Adrenal gland (tissue), 5 donors: Measurements from ENCODE around the gene HOXC5.

Experiments
- POLR2A ChIP-seq, 2 donors: fragments of 450-650 bp; IDR thresholded peaks; one replicate each; pipeline ENCODE4 v1.6.1; 2017; ENCODE audit warnings: antibody characterized with exemption in 2 of 2, mild to moderate bottlenecking in 2 of 2, moderate library complexity in 1 of 2
- TF ChIP-seq, protein P1 (sequence below), 6 experiments: fragments of 450-650 bp in 4 of 6; fragments of 200-600 bp in 2 of 6; sonication (generic) in 1 of 6; IDR thresholded peaks; 1 replicate in 5 of 6; 2 replicates in 1 of 6; pipeline versions ENCODE4 v1.5.1 to v1.8.0; 2016 to 2021; ENCODE audit warnings: antibody characterized with exemption in 6 of 6, mild to moderate bottlenecking in 2 of 6, moderate library complexity in 1 of 6
- donor health status: DM: no; HTN: no; CAD: no.

GRCh38 chr12:54066408-54066807, 33.6 kb downstream of the HOXC5 start:
- TF ChIP-seq, protein P1, sequence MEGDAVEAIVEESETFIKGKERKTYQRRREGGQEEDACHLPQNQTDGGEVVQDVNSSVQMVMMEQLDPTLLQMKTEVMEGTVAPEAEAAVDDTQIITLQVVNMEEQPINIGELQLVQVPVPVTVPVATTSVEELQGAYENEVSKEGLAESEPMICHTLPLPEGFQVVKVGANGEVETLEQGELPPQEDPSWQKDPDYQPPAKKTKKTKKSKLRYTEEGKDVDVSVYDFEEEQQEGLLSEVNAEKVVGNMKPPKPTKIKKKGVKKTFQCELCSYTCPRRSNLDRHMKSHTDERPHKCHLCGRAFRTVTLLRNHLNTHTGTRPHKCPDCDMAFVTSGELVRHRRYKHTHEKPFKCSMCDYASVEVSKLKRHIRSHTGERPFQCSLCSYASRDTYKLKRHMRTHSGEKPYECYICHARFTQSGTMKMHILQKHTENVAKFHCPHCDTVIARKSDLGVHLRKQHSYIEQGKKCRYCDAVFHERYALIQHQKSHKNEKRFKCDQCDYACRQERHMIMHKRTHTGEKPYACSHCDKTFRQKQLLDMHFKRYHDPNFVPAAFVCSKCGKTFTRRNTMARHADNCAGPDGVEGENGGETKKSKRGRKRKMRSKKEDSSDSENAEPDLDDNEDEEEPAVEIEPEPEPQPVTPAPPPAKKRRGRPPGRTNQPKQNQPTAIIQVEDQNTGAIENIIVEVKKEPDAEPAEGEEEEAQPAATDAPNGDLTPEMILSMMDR (IDR thresholded peaks at IDR 0.05): no peak
- no peak for TF ChIP-seq POLR2A (IDR thresholded peaks at IDR 0.05)
